HG02642 (cell line): ENCODE measurements around the gene BACH1.

Experiments used
- ATAC-seq: cut with Tn5 transposase; IDR thresholded peaks from one replicate; pipeline ENCODE4 v1.9.1; 2021; ENCODE audit warnings: mild to moderate bottlenecking; ENCODE audit not compliant: unreplicated experiment, poor library complexity

BACH1 gene

DNA sequence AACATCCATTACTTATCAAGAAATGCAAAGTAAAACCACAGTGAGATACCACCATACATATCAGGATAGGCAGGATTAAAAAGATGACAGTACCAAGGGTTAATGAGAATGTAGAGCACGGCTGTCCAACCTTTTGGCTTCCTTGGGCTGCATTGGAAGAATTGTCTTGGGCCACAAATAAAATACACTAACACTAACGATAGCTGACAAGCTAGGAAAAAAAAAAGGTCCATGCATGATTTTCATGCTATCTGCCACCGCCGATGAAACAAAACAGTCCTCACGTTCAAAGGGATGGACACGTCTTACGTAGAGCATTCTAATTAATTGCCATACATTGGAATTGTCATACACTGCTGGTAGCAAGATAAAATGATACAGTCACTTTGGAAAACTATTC, 14.3 kb downstream of the BACH1 start:
- ATAC-seq: no peak

- ATAC-seq: no peak
These were observed 15.1 kb downstream of the BACH1 start for GRCh38 chr21:29313662-29314408.

DNA sequence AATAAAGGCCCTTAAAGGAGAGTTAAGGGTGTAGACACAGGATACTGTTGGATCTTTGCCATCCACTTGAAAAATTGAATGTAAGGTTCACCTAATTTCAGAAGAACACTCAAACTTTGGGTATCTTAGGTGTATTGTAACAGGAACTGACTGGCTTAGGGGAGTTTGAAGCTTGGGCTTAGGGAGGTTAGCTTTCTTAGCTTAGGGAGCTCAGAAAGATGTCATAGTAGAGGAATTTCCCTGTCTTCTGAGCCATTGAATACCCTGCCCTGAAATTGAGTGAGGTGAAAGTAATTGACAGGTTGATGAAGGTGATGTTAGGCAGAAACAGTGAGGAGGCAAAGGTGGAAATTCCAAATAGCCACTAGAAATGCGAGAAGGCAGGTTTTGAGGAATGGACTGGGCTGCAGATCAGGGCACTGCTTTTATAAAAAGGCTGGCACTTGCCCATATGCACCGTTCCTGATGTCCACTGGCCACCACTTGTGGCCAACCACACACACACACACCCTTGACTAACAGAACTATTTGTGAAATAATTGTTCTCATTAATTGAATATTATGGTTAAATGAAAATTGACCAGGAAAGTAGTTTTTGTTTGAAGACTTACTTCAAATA, 16.5 kb downstream of the BACH1 start:
- ATAC-seq: no peak

DNA sequence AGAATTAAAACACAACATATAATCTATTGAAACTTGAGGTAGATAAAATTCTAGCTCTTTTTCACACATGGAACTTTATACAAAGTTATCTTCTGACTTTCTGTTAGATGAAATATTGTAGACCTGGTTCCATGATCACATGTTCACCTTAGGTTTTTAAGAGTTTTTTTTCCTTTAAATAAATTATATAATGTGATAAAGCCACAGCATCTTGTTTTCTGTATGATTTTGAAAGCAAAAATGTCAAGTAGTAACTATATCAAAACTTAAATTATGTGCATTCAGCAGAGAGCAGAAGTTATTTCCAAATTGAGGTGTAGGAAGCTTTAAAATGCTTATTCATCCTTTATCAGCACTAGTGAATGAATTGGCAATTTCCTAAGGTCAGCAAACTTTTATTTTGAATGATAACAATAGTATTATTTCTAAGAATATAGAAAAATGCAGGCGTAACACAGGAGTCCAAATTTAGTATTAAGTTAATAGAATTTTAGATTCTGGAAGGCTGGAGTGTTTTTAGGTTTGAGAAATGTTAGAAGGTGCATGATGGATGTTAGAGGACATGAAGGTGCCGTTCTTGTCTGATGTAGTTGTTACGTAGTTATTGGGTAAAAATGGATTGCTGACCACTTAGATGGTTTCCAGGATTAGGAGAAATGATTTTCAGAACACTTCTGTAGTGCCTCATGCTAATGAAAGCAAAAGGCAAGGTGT, 17.5 kb downstream of the BACH1 start:
- ATAC-seq: no peak

GRCh38 chr21:29316806-29317205, 18.1 kb downstream of the BACH1 start:
- ATAC-seq: no peak

GRCh38 chr21:29318354-29318753, 19.6 kb downstream of the BACH1 start:
- ATAC-seq: no peak

GRCh38 chr21:29320031-29320430, 21.3 kb downstream of the BACH1 start:
- no peak for ATAC-seq

DNA sequence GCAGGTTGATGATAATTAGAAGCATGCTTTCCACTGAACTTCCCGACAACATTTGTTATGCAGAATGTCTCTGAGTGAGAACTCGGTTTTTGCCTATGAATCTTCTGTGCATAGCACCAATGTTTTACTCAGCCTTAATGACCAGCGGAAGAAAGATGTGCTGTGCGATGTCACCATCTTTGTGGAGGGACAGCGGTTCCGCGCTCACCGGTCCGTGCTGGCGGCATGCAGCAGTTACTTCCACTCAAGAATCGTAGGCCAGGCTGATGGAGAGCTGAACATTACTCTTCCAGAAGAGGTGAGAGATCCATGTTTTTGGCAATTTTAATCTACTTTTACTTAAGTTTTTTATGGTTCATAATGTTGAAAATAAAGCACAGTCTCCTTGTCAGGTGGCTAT, 22.5 kb downstream of the BACH1 start:
- ATAC-seq: no peak

DNA sequence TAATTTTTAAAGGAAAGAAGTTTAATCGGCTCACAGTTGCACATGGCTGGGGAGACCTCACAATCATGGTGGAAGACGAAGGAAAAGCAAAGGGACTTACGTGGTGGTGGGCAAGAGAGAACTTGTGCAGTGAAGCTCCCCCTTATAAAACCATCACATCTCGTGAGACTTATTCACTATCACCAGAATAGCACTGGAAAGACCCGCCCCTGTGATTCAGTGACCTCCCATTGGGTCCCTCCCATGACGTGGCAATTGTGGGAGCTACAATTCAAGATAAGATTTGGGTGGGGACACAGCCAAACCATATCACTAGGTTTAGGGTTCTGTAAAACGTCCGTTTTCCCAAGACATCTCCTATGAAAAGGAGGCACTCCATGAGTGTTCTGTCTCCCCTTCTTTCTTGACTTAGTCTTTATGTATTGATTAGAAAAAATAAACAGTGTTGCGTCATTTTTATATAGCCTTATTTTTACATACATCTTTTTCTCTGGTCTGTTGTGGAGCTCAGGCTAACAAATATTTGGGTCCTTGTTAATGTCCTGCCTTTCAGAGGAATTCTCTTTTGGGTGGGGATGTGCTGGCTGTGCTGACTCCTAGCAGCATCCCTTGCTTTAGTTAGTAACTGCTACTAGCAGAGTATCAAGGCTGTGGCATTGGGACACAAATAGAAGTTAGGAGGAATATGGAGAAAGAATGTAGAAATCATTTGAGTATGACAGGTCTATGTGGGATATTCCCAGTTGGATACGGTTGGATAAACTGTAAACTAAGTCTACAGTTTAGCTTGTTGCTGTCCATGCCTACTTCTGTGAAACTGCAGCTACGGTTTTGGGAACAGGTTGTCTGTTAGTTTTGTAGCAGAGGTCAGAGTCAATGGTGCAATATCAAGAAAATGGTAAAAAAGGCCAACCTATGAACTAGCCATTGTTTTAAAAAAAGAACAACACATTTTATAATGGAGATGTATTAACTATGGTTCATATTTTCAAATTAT, 23.5 kb downstream of the BACH1 start:
- ATAC-seq: no peak

GRCh38 chr21:29323189-29323588, 24.5 kb downstream of the BACH1 start:
- no peak for ATAC-seq

- no peak for ATAC-seq
These were observed 28.3 kb downstream of the BACH1 start for GRCh38 chr21:29326914-29327554.

DNA sequence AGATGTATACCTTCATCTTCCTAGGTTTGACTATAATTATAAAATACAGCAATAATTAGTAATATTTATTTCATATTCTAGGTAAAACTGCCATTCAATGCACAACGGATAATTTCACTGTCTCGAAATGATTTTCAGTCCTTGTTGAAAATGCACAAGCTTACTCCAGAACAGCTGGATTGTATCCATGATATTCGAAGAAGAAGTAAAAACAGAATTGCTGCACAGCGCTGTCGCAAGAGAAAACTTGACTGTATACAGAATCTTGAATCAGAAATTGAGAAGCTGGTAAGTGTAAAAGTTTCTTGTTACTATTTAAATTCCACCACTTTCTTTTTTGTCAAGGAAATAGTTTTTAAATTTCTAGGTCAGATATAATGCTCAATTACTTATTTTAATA, 30.7 kb downstream of the BACH1 start:
- ATAC-seq: no peak

DNA sequence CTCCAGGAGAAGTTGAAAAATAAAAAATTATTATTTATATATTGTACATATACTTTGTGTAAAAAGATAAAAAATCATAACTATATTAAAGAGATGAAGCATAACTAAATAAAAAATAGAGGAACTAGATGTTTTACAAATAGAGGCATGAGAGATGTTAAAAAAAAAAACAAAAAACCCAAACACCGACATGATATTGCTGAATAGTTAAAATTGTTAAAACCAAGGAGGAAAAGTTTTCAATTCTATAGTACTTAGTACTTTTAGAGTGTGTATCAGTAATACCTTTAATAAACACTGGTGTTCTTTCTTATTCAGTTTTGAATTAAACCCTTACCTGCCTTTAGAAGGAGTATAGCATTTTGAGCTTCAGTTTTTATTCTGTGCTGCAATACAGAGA, 32.1 kb downstream of the BACH1 start:
- ATAC-seq: no peak

DNA sequence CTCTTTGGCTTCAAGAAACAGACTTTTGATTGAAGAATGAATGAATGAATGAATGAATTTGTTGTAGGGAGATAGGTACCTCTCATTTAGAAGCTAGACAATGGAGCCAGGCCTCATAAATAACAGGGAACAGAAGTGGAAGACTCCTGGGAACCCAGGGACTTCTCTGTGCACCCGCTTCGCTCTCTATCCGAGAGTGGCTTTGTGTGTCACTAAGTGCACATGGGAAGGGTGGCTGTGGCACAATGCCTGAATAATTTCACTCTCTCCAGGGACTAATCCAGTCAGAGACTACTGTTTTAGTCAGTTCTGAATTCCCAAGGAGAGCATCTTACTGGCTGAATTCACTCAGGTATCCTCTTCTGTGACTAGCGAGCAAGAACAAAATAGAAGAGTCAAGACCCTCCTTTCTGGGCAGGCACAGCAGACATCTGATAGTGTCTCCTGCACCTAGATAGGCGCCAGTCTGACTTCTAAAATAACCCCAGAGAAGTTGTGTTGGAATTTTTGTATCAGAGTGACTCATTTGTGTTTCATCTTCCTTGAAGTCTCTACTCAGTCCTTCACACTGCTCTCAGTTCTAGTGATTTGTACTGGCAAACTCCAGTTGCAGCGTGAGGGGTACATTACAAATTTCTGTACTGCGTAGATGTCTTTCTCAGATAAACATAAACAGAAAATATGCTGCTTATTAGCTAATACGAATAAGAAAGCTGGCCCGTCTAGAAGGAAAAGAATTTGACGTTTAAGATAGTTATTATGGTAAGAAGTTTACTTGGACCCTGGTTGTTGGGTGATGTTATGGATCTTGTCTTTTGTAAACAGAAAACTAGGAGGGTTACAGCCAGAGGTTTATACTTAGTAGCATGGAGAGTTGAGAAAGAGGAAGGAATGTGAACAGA, 34.0 kb downstream of the BACH1 start:
- no peak for ATAC-seq

- ATAC-seq: no peak
These were observed 34.7 kb downstream of the BACH1 start for GRCh38 chr21:29333406-29333805.

DNA sequence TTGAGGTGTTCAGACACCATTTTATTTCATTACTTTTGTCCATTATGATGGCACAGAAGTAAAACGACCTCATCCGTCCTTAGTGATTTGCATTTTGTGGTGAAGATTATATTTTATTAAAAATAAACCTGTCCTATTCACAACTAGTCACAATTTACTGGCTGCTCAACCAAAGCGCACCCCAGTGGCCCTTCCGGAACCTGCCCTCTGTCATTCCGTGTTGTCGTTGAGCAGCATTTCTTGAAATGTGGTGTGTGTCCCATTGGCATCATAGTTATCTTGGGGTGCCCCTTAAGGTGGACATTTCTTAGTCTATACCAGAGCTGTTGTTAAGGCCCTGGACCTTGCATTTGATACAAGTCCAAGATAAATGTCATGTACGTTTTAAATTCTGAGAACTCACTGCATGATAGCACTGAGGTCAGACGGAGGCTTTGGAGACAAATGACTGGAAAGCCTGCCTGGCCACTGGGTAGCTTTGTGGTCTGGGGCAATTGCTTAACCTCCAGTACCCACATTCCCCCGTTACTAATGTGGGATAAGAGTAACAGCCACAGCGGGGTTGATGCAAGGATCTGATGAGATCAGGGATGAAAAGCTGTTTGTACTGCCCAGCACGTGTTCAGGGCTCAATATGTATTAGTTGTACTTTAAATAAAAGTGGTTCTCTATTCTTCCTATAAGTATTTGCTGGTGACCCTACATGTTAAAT, 36.2 kb downstream of the BACH1 start:
- ATAC-seq: no peak

DNA sequence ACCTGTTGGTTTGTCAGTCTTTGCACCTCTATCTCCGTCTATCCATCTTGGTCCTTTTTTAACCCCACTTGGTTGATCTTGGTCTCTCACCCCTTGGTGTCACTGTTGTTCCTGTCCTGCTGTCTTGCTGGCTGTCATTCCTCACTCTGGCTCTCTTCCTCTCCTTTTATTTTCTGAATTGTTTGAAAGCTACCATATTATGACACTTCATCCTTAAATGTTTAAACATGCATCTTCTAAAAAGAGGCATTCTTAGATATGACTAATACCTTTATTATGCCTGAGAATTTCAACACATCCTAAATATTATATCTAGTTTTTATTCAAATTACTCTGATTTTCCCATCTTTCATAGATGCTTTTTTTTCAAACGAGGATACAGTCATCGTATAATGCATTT, 37.0 kb downstream of the BACH1 start:
- ATAC-seq: no peak

- no peak for ATAC-seq
These were observed 39.5 kb downstream of the BACH1 start for GRCh38 chr21:29338256-29338655.
